Caco-2 (cell line): ENCODE data around the gene ZIC2. TPM values are rescaled to one million over a fixed set of nuclear protein-coding genes. Genes with fewer than 3 reads are reported as not detected.

Experiments used
- BruUV-seq: library from RNA; stranded (reverse); fragments of 400-500 nt; replicated peaks from 2 replicates; lab custom pipeline; 2021; lab: Mats Ljungman, UMichigan
- CTCF ChIA-PET: fragments of 300-600 bp; sonication (Branson Sonifier 250); formaldehyde crosslinking; loops from one replicate; lab custom pipeline; 2022; ENCODE audit warnings: antibody characterized with exemption; lab: Charles Lee
- POLR2A ChIA-PET: fragments of 300-600 bp; sonication (Branson Sonifier 250); formaldehyde crosslinking; loops from one replicate; lab custom pipeline; 2022; ENCODE audit warnings: antibody characterized with exemption; lab: Charles Lee
- DNase-seq, 2 experiments: peaks; one replicate each; pipeline versions ENCODE4 v3.0.0 to v3.0.0-alpha.2; 2020 to 2022
- H3K27me3 ChIP-seq: replicated peaks from 2 replicates; pipeline ENCODE4 v1.6.0; 2011; ENCODE audit warnings: low read length; ENCODE audit not compliant: control insufficient read depth, insufficient read depth
- H3K36me3 ChIP-seq: 2 replicates; pipeline ENCODE4 v1.5.1; 2011; ENCODE audit warnings: low read length; ENCODE audit not compliant: control insufficient read depth, insufficient read depth
- H3K4me1 ChIP-seq: fragments of 250-450 bp; sonication (Bioruptor Pico); 2 replicates; pipeline ENCODE4 v1.5.1; 2020; ENCODE audit warnings: mild to moderate bottlenecking
- H3K4me3 ChIP-seq: 2 replicates; pipeline ENCODE4 v1.5.1; 2011; ENCODE audit warnings: low read depth, mild to moderate bottlenecking, control low read depth, low read length
- H3K9me3 ChIP-seq: fragments of 250-450 bp; sonication (Bioruptor Pico); 2 replicates; pipeline ENCODE4 v1.5.1; 2020; ENCODE audit warnings: mild to moderate bottlenecking, moderate library complexity
- H3K27ac Mint-ChIP-seq: one replicate; pipeline ENCODE4 v1.8.0; 2022; ENCODE audit warnings: mixed read lengths; ENCODE audit not compliant: unreplicated experiment
- H3K27me3 Mint-ChIP-seq: one replicate; pipeline ENCODE4 v1.8.0; 2022; ENCODE audit warnings: mixed read lengths; ENCODE audit not compliant: insufficient read depth, unreplicated experiment
- H3K36me3 Mint-ChIP-seq: one replicate; pipeline ENCODE4 v1.8.0; 2022; ENCODE audit warnings: mild to moderate bottlenecking, mixed read lengths; ENCODE audit not compliant: insufficient read depth, unreplicated experiment
- H3K4me1 Mint-ChIP-seq: one replicate; pipeline ENCODE4 v1.8.0; 2022; ENCODE audit warnings: low read depth, mixed read lengths; ENCODE audit not compliant: unreplicated experiment
- H3K4me3 Mint-ChIP-seq: one replicate; pipeline ENCODE4 v1.8.0; 2022; ENCODE audit warnings: mild to moderate bottlenecking, moderate library complexity, mixed read lengths; ENCODE audit not compliant: unreplicated experiment
- H3K9me3 Mint-ChIP-seq: one replicate; pipeline ENCODE4 v1.8.0; 2022; ENCODE audit warnings: mixed read lengths; ENCODE audit not compliant: unreplicated experiment
- intact Hi-C: fragments of 100-400 bp; cut with micrococcal nuclease; formaldehyde crosslinking; loops from one replicate; pipeline ENCODE4 v1.10.0; 2022; ENCODE audit not compliant: unreplicated experiment
- total RNA-seq: library from RNA; stranded (reverse); gene quantifications from 2 replicates; pipeline ENCODE4 v1.2.3, GENCODE V29; 2022
- TF ChIP-seq, protein P1 (sequence below), 2 experiments: fragments of 200-600 bp in 1 of 2; IDR thresholded peaks; 1 replicate in 1 of 2; 2 replicates in 1 of 2; pipeline versions ENCODE4 v1.5.1 to v1.8.0; 2011 to 2022; ENCODE audit warnings: antibody characterized with exemption in 1 of 2, control low read depth in 1 of 2, inconsistent platforms in 1 of 2, low read depth in 1 of 2, low read length in 1 of 2, mild to moderate bottlenecking in 1 of 2, moderate library complexity in 1 of 2; ENCODE audit not compliant: insufficient read depth in 1 of 2, severe bottlenecking in 1 of 2, unreplicated experiment in 1 of 2

The ZIC2 gene
- total RNA-seq, 1 experiment from 2014 or later: 1.3 TPM

DNA sequence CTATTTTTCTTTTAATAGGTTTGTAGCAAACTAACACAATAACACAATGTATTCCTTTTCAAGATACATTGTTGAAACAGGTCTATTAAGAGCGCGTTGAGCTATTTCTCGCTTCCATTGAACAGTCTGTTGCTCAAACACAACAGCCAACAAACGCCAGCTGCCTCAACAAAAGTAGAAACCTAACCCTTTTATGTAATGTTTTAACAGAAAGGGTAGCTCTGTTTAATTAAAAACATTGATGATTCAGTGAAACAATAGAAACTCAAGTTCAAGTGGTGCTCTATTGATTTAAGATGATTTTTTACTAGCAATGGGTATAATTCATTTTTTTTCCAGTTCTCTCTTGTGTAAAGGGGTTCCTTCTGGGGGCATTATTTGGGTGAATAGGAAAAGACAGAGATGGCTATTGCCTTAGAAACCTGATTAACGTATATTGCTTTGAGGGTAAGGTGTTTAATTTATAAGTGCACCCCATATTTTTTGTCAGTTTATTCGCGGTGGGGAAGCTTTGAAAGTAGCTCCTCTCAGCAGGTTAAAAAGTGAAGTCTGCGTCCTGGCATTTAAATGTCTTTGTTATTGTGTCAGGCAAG, 14.9 kb downstream of the ZIC2 start:
- Mint-ChIP-seq H3K4me3 (no peak overlapping the region), H3K36me3 (no peaks in the 10 kb centered on the region)

DNA sequence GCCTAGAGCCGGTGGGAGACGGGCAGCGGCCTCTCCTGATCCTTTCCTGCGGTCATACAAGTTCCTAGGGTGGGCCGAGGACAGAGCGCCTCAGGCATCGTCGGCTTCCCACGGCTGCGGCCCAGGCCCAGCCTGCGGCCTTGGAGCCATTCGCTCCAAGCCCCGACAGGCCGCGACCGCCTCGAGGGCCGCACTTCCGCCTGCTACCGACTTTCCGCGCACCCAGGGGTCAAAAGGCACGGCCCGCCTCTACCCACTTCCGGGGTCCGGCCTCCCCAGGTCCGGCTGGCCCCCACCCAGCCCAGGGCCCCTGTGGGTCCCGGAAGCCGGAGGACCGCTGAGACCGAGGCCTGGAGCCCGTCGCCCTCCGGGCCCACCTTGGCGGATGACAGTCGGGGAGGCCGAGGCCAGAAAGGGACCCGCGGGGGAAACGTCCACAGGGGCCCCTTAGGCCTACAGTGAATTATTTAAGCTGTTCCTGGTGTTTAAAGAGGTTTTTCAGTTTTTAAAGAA, 16.2 kb downstream of the ZIC2 start:
- H3K4me3 ChIP-seq: no peak overlapping the region
- Mint-ChIP-seq H3K9me3 (no peaks in the 10 kb centered on the region), H3K4me3 (no peak overlapping the region), H3K4me1 (no peaks in the 10 kb centered on the region), H3K36me3 (no peaks in the 10 kb centered on the region), H3K27ac (no peak overlapping the region), H3K27me3 (peaks cover 19% of the 10 kb centered on the region)
- H3K36me3 ChIP-seq: no peaks in the 10 kb centered on the region
- no peaks in the 10 kb centered on the region for H3K27me3 ChIP-seq
- 0 out of 2 replicates have a peak, but pooled peaks cover under 1% of the 10 kb centered on the region for H3K9me3 ChIP-seq
- ChIA-PET POLR2A (no interaction called here), CTCF (no interaction called here)
- TF ChIP-seq, protein P1, sequence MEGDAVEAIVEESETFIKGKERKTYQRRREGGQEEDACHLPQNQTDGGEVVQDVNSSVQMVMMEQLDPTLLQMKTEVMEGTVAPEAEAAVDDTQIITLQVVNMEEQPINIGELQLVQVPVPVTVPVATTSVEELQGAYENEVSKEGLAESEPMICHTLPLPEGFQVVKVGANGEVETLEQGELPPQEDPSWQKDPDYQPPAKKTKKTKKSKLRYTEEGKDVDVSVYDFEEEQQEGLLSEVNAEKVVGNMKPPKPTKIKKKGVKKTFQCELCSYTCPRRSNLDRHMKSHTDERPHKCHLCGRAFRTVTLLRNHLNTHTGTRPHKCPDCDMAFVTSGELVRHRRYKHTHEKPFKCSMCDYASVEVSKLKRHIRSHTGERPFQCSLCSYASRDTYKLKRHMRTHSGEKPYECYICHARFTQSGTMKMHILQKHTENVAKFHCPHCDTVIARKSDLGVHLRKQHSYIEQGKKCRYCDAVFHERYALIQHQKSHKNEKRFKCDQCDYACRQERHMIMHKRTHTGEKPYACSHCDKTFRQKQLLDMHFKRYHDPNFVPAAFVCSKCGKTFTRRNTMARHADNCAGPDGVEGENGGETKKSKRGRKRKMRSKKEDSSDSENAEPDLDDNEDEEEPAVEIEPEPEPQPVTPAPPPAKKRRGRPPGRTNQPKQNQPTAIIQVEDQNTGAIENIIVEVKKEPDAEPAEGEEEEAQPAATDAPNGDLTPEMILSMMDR (IDR thresholded peaks at IDR 0.05; ENCODE audit: insufficient read depth in 1 of 2, low read depth in 1 of 2, low read length in 1 of 2, severe bottlenecking in 1 of 2, unreplicated experiment in 1 of 2): no peak
- no peaks in the 10 kb centered on the region for H3K4me1 ChIP-seq
- no peak for DNase-seq
- BruUV-seq: no TSS peak
- intact Hi-C loops: no loop called here

More for the DNA sequence above, 14.9 kb downstream of the ZIC2 start:
- H3K9me3 ChIP-seq: 0 out of 2 replicates have a peak, but pooled peaks cover 2% of the 10 kb centered on the region
- no peaks in the 10 kb centered on the region for H3K27me3 ChIP-seq
- no peak for DNase-seq
- intact Hi-C loops: no loop called here
- ChIA-PET CTCF (interaction anchor here (0.7 kb wide), 1 partner anchor 714 kb away, joined by 3 read pairs; no protein-coding TSS in a partner anchor), POLR2A (no interaction called here)
- Mint-ChIP-seq H3K27me3 (peaks cover 19% of the 10 kb centered on the region), H3K27ac (no peak overlapping the region), H3K9me3 (no peaks in the 10 kb centered on the region), H3K4me1 (no peaks in the 10 kb centered on the region)
- TF ChIP-seq, protein P1 (IDR thresholded peaks at IDR 0.05; ENCODE audit: insufficient read depth in 1 of 2, low read depth in 1 of 2, low read length in 1 of 2, severe bottlenecking in 1 of 2, unreplicated experiment in 1 of 2): no peak
- H3K4me1 ChIP-seq: no peaks in the 10 kb centered on the region
- H3K36me3 ChIP-seq: no peaks in the 10 kb centered on the region
- no peak overlapping the region for H3K4me3 ChIP-seq
- BruUV-seq: no TSS peak

DNA sequence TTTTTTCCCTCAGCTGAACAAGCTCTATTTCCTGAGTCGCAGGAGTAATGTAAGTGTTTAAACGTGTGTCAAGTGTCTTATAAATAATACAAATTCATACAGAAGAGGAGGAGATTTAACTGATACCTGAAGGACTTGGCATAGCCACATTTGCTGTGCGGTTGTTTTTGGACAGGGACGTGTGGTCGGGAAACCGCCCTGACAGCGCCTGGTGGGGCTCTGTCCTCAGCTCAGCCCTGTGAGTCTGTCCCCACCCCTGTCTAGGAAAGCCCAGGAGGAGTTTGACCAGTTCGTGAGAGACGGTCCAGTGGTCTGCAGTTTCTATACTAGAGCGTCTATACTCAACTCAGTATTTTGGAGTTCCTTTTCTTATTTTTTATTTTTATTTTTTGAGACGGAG, 16.7 kb downstream of the ZIC2 start:
- TF ChIP-seq, protein P1 (IDR thresholded peaks at IDR 0.05; ENCODE audit: insufficient read depth in 1 of 2, low read depth in 1 of 2, low read length in 1 of 2, severe bottlenecking in 1 of 2, unreplicated experiment in 1 of 2): no peak
- intact Hi-C loops: no loop called here
- no peaks in the 10 kb centered on the region for H3K36me3 ChIP-seq
- no peaks in the 10 kb centered on the region for H3K27me3 ChIP-seq
- Mint-ChIP-seq H3K4me1 (no peaks in the 10 kb centered on the region), H3K27ac (no peak overlapping the region), H3K36me3 (no peaks in the 10 kb centered on the region), H3K4me3 (no peak overlapping the region), H3K27me3 (peaks cover 15% of the 10 kb centered on the region), H3K9me3 (no peaks in the 10 kb centered on the region)
- H3K4me1 ChIP-seq: no peaks in the 10 kb centered on the region
- BruUV-seq: no TSS peak
- ChIA-PET POLR2A (no interaction called here), CTCF (no interaction called here)
- no peak for DNase-seq
- H3K9me3 ChIP-seq: no peaks in the 10 kb centered on the region
- no peak overlapping the region for H3K4me3 ChIP-seq
